Measurements from ENCODE around the gene VAT1. TPM values are rescaled to one million over a fixed set of nuclear protein-coding genes. Genes with fewer than 3 reads are reported as not detected.
"Not testable (repeated sequence)": the region's sequence is repeated elsewhere in the genome, so short reads cannot be mapped to it uniquely, and the experiment has no call there.

Gene VAT1
- total RNA-seq, 2 donors from 2014 or later = 247 to 267 TPM

GRCh38 chr17:42989726-42990652 lies 32.2 kb downstream of the VAT1 start:
- intact Hi-C loops (cut with DNase I) = no loop called here
- DNase-seq (ENCODE audit: low spot score) = no peak

- intact Hi-C loops (cut with DNase I) = no loop called here
- no peak for DNase-seq (ENCODE audit: low spot score)
Observed at GRCh38 chr17:42989141-42989540, 33.0 kb downstream of the VAT1 start.

- no peak for DNase-seq (ENCODE audit: low spot score)
- intact Hi-C loops (cut with DNase I) = no loop called here
Observed at GRCh38 chr17:42985225-42985624, 37.0 kb downstream of the VAT1 start.

- no peak for DNase-seq (ENCODE audit: low spot score)
- intact Hi-C loops (cut with DNase I) = no loop called here
Observed at GRCh38 chr17:42982266-42982665, 39.9 kb downstream of the VAT1 start.

GRCh38 chr17:42980766-42981397 lies 41.3 kb downstream of the VAT1 start:
- intact Hi-C loops (cut with DNase I) = no loop called here
- peak; percentile 83 for DNase-seq (ENCODE audit: low spot score)

DNA sequence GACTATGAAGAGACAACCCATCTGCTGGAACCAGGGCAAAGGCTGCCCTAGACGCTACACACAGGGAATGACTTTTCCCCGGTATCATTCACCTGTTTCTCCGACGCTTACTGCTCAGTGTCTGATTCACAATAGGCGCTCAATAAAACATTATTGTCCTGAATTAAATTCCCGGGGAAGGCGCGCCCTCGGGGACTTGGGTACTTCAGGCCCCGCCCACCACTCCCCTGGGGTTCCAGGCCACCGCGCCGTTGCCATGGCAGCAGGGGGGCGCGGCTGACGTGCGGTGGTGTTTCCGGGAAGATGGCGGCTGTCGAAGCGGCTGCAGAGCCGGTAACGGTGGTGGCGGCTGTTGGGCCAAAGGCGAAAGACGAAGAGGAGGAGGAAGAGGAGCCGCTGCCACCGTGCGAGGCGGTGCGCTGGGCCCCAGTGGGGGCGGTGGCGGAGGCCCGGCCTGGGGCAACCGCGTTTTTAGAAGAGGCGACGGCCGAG lies 41.9 kb downstream of the VAT1 start, which contains the start of gene RUNDC1:
Gene RUNDC1, plus strand, starts transcription at position 292 of the 492 bp plus-strand sequence. Its CDS starts 12 bp downstream, at position 304.
- DNase-seq (ENCODE audit: low spot score) = peak; percentile 97
- intact Hi-C loops (cut with DNase I) = no loop called here

DNA sequence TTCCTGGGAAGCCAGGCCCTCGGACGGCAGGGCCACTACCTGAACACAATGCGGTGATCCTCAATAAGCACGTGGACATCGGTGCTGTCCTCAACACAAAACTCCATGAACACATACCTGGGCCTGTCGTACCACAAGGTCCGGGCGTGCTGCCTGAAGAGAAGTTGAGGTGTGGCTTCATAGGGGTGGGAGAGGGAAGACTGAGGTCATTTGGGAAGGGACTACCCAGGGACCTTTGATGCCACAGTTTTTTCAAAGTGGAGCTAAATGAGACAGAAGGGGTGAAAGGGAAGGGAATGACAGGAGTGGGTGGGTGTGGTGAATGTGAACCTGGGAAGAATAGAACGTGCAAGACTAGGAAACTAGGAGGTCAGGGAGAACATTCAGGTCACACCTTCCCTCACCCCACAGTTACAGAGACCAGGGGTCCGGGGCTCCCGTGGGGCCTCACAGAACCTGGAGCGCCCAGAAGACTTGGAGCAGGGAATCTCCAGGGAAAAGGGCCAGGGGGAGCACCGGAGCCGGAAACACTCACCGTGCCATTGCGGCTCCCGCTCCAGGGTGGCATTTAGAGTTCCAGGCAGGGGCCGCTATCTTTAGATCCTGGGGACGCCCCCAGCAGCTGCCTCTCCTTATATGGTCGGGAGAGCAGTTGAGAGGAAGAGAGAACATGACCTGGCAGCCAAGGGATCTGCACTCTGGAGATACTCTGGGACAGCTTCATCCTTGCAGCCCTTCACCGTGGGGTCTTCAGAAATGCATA lies 42.5 kb downstream of the VAT1 start, which contains the start of gene PTGES3L:
Gene PTGES3L, minus strand, starts transcription at position 570 of the 763 bp plus-strand sequence. Its CDS starts 27 bp downstream, at position 543.
- intact Hi-C loops (cut with DNase I) = no loop called here
- DNase-seq (ENCODE audit: low spot score) = peak; percentile 83

DNA sequence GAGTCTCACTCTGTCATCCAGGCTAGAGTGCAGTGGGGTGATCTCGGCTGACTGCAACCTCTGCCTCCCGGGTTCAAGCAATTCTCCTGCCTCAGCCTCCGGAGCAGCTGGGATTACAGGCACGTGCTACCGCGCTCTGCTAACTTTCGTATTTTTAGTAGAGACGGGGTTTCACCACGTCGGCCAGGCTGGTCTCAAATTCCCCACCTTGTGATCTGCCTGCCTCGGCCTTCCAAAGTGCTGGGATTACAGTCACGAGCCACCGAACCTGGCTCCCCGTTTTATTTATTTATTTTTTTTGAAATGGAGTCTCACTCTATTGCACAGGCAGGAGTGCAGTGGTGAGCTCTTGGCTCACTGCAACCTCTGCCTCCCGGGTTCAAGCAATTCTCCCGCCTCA lies 46.5 kb downstream of the VAT1 start:
- DNase-seq (ENCODE audit: low spot score); intact Hi-C loops (cut with DNase I): not testable (repeated sequence)

DNA sequence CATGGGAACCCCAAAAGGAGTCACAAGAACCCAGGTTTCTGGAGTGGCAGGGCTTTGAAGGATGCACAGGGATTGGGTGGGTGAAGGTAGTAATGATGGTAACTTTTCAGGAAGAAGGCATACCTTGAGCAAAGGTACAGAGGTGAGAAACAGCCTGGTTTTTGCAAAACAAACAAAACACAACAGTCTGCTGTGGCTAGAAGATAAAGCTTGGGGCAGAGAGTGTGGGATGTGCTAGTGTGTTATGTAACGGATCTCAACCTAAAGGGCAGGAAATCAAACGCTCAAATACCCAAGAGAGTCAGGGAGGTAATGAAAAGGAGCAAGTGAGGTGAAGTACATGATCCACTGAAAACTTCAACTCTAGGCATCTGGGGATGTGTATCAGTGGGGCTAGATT lies 46.9 kb downstream of the VAT1 start:
- intact Hi-C loops (cut with DNase I) = no loop called here

GRCh38 chr17:42973323-42973722 lies 48.9 kb downstream of the VAT1 start:
- intact Hi-C loops (cut with DNase I); DNase-seq (ENCODE audit: low spot score): not testable (repeated sequence)

More for the DNA sequence above, 46.9 kb downstream of the VAT1 start:
- no peak for DNase-seq (ENCODE audit: low spot score)

- DNase-seq (ENCODE audit: low spot score) = no peak
- intact Hi-C loops (cut with DNase I) = no loop called here
Observed at GRCh38 chr17:42971589-42971988, 50.6 kb downstream of the VAT1 start.

GRCh38 chr17:42969001-42969581 lies 53.1 kb downstream of the VAT1 start:
- intact Hi-C loops (cut with DNase I) = no loop called here
- no peak for DNase-seq (ENCODE audit: low spot score)

DNA sequence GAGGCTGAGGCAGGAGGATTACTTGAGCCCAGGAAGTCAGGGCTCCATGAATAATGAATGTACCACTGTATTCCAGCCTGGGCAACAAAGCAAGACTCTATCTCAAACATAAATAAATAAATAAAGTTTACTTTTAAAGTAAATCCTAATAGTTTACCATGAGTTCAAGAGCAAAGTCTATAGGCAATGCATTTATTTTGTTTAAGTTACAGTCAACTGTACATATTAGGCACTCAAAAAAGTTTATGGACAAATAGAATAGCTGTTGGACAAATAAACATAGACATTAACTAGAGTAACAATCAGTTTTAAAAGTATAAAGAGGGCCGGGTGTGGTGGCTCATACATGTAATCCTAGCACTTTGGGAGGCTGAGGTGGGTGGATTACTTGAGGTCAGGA lies 54.3 kb downstream of the VAT1 start:
- DNase-seq (ENCODE audit: low spot score) = no peak
- intact Hi-C loops (cut with DNase I) = no loop called here

Other genes with a start within 250 kb of the VAT1 start
- gene VPS25, start 248.9 kb downstream of the VAT1 start, total RNA-seq = 10 to 100 TPM; 25.9 to 35.1 TPM
- gene WNK4, start 241.8 kb downstream of the VAT1 start, total RNA-seq = under 1 TPM in 1 of 2 donors, not detected in 1; 0.05 TPM
- 10 to 100 TPM; 37.5 to 41.1 TPM for gene COA3, start 223.7 kb downstream of the VAT1 start, total RNA-seq
- under 1 TPM in 1 of 2 donors, not detected in 1; 0.95 TPM for gene CNTD1, start 223.5 kb downstream of the VAT1 start, total RNA-seq
- 10 to 100 TPM; 78.6 to 88.3 TPM for gene BECN1, start 198.1 kb downstream of the VAT1 start, total RNA-seq
- 10 to 100 TPM; 68.2 to 80.6 TPM for gene PSME3, start 189.0 kb downstream of the VAT1 start, total RNA-seq
- under 1 TPM; 0.86 to 0.88 TPM for gene AOC2, start 177.8 kb downstream of the VAT1 start, total RNA-seq
- gene AOC3, start 171.2 kb downstream of the VAT1 start, total RNA-seq = 100 to 1,000 TPM; 223 to 342 TPM
- gene G6PC1, start 121.6 kb downstream of the VAT1 start, total RNA-seq = not detected
- 10 to 100 TPM; 22.7 to 34.2 TPM for gene AARSD1, start 57.9 kb downstream of the VAT1 start, total RNA-seq
- gene PTGES3L, start 42.3 kb downstream of the VAT1 start, total RNA-seq = 10 to 100 TPM in 1 of 2 donors, 1 to 10 TPM in 1; 9.9 to 11.2 TPM
- gene RUNDC1, start 41.8 kb downstream of the VAT1 start, total RNA-seq = 10 to 100 TPM; 10.6 to 14.1 TPM
- gene RPL27, start 24.0 kb downstream of the VAT1 start, total RNA-seq = 1,000 to 10,000 TPM; 1,110 to 1,208 TPM
- gene IFI35, start 15.6 kb downstream of the VAT1 start, total RNA-seq = 10 to 100 TPM; 23.9 to 24.1 TPM
- gene RND2, start 2.8 kb upstream of the VAT1 start, total RNA-seq = 1 to 10 TPM; 1.9 to 2.2 TPM
- gene BRCA1, start 103.0 kb upstream of the VAT1 start, total RNA-seq = 1 to 10 TPM; 4.6 to 5.9 TPM
- gene NBR1, start 148.8 kb upstream of the VAT1 start, total RNA-seq = 10 to 100 TPM; 64.7 to 69.1 TPM
- 10 to 100 TPM; 18.4 to 19.9 TPM for gene TMEM106A, start 189.5 kb upstream of the VAT1 start, total RNA-seq
- not detected for gene CCDC200, start 206.2 kb upstream of the VAT1 start, total RNA-seq
- gene RNU2-1, start 211.6 kb upstream of the VAT1 start, total RNA-seq = over 10,000 TPM; 14,833 to 15,009 TPM

All from posterior vena cava (tissue), 2 donors.